Stimulated activated CD4-positive, alpha-beta T cell treated with anti-CD3 and anti-CD28 coated beads, Interleukin-2, amount 100 ng/mL, for 48 hours (primary cell): ENCODE results near the gene RIN1.
"Not testable (repeated sequence)": the region's sequence is repeated elsewhere in the genome, so short reads cannot be mapped to it uniquely, and the experiment has no call there.

Experiments
- DNase-seq, 2 donors: peaks; one replicate each; pipeline ENCODE4 v3.0.0-alpha.2; 2020

RIN1 gene

DNA sequence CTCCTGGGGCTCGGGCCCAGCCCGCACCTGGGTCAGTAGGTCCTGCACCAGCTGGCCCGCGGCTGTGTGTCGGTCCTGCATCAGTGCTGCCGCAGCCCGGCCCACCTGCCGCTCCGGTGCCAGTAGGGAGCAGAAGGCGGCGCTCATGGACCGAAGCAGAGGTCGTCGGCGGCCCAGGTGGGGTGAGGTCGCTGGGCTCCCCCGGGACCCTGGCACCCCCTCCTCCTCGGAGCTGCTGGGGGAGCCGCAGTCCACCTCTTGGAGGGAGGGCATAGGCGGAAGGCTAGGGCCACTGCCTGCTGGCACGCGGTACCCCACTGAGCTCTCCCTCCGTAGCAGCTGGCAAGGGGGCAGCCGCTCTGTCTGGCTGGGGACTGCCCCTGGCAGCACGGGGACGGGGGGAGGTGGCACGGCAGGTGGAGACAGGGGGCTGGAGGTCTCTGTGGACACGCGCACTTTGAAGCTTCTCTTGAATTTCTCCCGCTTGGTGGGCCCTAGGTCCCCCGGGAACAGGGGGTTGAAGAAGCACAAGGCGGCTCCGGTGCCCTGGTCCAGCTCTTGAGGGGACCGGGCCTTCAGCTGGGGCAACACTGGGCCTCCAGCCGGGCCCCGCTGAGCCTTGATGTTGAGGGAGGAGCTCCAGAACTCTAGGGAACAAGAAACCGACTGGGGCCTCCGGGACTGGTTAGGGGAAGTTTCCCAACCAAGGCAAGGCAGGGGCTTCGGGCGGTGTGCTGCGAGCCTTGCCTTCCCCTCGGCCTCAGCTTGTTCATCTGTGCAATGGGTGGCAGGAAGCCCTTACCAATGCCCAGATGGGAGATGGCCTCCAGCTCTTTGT is 1.4 kb downstream of the RIN1 start:
- DNase-seq = no peak

DNA sequence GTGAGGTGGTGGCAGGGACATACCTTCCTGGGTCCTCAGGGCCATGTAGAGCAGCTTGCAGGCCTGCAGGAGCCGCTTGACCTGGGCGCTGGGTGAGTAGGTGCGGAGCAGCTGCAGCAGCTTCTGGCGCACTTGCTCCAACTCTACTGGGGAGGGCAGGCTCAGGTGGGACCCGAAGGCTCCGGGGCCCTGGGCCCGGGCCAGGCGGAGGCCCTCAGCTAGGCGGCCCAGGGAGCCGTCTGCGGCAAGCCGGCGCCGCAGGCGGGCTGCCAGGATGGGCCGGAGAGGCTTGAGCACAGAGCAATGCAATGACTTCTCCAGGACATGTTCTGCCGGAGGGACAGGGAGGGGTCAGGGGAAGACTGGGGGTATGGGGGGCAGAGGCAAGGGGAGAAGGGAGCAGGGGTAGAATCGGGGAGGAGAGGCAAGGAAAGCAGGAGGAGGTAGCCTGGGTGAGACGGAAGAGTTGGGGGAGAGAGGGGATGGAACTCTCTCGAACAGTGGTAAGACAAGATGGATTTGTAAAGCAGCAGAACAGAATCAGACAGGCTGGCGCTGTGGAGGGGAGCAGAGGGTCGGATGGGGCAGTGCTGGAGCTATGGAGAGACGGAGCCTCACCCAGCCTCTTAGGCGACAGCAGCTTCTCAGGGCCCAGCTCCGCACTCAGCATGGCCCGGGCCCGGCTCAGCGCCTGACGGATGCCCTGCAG is 2.2 kb downstream of the RIN1 start:
- no peak for DNase-seq

DNA sequence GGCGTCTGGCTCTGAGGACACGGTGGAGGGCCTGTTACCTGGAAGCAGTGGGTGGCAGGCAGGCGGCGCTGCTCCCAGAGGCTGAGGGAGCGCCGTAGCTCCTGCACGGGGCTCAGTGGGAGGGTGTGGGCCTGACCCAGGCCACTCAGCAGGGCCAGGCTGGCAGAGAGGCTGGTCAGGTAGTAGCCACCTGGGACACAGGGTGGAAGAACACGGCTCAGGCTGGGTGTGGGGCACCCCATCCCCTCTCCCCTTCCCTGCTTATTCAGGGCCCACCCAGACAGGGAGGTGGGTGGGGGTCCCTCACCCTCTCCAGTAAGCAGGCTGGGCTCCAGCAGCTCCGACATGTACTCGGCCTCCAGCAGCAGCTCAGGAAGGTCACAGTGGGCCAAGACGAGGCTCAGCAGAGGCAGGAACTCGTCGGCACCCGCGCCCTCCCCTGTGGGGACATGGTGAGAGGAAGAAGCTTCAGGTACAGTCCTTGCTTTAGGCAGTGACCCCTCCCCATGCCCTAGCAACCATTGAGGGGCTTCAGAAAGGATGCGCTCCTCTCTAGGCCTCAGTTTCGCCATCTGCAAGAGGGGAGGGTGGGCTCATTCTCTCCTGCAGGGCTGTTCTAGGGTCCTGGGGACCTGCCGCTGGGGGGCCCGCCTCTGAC is 2.9 kb downstream of the RIN1 start:
- DNase-seq = no peak

DNA sequence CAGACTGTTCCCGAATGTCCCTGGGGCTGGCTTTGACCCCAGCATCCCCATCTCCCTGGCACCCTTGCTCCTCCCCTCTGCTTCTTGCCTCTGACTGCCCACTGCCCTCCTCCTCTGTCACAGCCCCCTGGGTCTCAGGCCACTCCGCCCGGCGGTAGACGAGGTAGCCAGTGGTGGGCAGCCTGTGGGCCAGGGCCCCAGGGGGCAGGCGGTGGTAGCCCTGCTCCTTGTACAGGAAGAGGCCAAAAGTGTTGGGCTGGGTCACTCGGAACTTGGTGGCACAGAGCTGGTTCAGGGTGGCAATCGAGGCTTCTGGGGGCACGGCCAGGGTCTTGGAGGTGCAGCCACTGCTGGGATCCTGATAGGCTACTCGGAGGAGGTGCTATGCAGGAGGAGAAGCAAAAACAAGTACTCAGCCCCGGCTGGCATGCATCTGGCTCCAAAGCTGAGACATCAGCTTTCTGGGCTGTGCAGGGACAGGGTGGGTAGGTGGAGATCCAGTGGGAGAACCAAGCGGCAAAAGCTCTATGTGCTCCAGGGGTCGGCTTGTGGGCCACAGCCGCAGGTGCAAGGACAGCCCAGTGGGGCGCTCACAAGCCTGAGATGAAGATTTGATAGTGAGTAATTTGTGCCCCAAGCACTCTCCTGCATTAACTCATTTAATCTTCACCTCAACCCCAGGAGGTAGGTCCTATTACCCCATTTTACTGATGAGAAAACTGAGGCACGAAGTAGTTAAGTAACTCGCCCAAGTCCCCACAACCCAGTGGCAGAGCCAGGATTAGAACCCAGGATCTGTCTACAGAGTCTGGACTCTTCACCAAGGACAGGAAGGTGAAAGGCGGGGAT is 3.6 kb downstream of the RIN1 start:
- no peak for DNase-seq

DNA sequence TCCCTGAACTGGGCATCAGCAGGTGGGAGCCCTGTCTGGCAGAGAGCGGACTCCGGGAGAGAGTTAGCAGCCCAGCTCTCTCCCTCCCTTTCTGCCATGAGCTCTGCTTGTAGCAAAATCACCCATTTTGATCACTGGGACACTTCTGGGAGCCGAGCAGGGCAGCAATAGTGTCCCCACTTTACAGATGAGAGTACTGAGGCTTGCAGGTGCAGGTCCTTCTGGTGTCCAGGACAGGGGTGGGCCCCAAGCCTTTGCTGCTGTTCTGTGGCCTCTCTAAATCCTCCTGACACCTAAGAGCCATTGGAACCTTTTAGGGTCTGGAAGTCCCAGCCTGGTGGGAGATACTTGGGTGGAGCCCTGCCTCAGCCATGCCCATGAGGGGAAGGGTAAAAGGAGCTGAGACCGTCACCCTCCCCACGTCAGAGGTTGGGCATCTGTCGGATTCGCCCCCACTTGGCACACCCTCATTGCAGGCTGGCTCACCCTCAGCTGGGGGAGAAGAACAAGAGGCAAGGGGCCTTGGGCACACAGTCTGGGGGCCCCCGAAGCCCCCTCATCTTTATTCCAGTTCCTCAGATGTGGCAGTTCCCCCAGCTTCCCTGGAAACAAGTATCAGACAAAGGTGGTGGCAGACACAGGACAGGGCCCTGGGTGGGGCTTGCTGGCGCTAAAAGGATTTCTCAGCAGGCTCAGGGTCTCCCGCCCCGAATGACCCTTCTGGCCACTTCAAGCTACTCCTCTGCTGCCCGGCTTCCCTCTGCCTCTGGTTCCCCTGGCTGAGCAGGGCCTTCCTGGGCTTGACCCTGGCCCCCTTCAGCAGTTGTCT is 4.5 kb downstream of the RIN1 start:
- no peak for DNase-seq

DNA sequence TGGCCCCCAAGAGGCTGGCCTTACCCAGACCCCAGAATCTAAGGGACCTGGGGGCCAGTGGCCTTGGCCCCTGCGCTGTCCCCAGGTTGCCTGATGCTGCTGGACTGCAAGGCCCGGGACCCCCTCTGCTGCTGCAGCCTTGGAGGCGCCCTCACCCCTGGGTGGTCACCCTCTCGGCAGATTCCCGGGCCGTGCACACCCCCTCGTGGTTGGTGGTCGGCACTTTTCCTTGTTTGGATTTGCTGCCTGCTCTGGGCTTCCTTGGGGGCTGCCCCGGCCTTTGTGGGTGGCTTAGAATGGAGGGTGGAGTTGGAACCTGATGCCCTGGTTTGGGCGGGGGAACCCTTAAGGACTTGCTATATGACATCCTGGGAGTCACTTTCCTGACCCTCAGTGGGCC is 5.3 kb downstream of the RIN1 start:
- DNase-seq = no peak

DNA sequence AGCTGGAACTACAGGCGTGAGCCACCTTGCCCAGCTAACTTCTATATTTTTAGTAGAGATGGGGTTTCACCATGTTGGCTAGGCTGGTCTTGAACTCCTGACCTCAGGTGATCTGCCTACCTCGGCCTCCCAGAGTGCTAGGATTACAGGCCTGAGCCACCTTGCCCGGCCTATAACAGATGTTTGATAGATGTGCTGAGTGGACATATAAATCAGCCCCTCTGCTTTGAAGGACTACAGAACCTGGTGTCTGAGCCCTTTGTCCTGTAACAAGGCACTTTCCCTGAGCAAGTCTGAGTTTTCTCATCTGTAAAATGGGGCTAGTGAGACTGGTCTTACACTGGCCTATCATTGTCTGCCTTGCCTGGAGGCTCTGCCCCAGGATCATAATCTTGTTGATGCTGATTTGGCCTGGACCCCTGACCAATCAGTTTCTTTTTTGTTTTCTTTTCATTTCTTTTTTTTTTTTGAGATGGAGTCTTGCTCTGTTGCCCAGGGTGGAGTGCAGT is 7.0 kb downstream of the RIN1 start:
- DNase-seq = no peak

DNA sequence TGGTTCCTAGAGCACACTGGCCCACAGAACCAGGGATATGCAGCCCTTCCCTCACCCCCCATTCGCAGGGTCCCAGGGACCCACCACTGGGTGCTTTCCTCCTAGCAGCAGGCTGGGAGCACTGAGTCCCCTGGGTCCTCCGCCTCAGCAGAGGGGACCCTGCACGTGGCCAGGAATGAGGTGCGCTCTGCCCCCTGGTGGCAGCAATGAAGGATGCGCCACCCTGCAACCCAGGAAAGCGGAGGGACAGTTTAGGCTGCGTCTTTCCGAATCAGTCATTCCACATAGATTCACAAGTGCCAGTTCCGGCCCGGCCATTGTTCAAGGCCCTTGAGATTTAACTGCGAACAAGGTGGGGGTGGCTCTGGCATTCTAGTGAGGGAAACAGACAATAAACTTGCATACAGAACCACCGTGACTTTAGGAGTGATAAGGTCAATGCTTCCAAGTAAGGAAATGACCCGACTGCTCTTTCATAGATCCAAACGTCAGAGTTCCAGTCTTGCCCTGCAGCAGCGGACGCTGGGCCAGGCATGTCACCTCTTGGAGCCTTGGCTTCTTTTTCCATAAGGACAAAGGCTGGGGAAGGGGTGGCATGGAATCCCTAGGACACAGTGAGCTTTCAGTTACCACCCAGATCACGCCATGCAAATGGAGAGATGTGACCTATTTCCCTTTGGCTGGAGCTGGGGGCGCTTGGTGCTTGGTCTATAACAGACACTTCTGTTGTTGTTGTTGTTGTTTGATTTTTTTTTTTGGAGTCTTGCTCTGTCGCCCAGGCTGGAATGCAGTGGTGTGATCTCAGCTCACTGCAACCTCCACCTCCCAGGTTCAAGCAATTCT is 7.7 kb downstream of the RIN1 start:
- peak; percentile 81 to 87 for DNase-seq

DNA sequence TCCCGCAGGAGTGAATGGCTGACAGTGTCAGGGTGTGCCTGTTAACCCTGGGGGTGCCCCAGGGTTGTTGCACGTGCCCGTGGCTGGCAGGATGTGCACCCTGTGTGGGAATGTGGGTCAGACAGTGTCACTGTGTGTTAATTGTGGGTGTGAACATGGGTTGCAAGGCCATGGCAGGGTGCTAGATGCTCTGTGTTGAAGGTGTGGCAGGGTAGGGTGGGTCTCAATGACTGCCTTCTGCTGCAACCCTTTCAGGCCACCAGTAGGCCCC is 8.3 kb downstream of the RIN1 start:
- DNase-seq = no peak

DNA sequence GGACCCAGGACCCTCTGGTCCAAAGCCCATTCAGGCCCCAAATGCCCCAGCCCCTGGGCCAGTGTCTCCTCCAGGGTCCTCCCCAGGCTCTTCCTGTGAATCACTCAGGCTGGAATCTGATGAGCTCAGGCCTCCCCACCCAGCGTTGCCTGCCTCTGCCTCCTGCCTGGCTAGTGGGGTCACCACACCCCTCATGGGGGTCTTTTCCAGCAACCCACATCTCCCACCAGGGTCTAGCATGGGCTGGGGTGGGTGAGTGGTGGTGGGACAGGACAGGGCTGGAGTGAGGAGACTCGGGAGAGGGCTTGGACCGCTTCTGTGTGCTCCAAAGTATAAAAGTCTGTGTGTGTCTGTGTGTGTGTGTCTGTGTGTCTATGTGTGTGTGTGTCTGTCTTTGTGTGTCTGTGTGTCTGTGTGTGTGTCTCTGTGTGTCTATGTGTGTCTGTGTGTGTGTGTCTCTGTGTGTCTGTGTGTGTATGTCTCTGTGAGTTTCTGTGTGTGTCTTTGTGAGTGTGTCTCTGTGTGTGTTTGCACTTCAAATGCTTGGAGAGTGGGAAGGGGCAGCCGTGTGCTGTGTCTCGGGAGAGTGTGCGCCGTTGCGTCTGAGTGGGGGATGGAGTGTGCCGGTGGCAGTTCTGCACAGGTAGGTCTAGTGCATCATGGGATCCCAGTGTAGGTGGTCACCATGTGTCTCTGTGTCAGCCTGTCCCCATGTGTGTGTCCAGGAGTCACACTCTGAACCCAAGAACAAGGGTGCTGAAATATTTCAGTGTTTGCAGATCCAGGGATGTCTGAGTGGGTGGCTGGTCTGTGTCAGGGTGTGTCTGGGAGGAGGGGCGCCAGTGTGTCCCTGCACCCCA is 8.8 kb downstream of the RIN1 start:
- no peak for DNase-seq

DNA sequence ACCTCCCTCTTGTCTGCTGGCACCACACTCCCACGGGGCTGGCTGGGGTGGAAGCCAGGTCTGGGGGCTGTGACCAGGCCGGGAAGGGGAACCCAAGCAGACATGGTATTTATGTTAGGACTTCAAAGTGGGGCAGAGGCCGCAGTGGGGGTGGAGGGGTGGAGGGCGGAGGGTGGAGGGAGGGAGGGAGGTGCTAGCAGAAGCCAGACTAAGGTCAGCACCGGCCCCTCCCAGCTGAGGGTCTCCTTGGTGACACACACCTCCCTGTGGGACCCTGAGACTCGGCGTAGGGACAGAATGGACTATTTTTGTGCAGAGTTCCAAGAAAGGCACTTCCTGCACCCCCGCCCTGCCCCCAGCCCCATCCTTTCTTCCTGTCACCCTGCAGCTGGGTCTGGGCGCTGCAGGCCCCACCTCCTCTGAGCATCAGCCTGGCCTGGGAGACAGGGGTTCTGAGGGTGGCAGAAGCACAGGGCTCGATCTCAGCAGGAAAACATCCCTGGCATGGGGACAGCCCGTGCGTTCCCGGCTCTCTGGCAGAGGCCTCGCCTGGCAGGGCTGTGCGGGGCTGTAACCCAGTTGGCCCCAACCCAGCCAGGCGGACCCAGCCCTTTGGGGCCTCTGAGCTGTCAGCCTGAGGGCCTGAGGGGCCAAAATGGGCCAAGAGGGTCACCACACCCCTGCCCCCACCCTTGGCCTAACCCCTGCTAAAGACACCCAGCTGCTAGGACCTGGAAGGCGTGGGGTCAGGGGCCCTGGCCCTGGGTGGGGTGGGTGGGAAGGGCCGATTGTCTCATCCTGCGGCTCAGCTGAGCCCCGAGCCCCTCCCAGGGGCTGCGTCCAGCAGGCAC is 9.7 kb downstream of the RIN1 start:
- DNase-seq = no peak

DNA sequence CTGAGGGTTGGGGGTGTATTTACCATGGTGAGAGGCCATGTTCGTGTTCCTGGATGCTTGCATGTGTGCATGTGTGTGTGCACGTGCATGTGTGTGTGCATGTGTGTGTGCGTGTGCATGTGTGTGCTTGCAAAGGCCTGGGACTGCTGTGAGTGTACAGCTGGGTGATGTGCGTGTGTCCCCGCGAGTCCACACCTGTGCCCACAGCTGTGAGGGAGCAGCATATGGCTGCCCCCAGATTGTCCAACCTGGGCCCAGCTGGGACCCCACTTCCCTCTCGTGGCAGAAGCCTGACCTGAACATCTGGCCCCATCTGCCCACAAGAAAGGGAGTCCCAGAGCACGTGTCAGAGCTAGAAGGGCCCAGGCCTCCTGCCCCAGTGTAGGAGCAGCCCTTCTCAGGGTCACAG is 11.0 kb downstream of the RIN1 start:
- DNase-seq = no peak

DNA sequence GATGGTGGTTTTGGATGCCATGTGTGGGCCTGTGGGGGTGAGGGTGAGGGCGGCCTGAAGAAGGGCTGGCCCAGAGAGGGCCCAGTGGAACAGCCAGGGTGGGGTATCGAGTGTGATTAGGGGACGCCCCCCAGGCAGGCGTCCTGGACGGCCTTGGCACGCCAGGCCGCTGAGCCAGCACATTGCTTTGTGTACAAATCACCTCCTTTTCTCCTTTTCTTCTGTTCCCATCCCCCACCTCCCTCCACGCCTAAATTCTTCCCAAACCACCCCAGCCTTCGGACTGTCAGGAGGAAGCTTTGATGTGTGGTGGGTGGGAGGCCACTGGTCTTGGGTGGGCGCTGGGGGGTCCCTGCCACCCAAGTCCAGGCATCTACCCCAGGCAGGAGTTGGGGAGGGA is 11.6 kb downstream of the RIN1 start:
- no peak for DNase-seq

DNA sequence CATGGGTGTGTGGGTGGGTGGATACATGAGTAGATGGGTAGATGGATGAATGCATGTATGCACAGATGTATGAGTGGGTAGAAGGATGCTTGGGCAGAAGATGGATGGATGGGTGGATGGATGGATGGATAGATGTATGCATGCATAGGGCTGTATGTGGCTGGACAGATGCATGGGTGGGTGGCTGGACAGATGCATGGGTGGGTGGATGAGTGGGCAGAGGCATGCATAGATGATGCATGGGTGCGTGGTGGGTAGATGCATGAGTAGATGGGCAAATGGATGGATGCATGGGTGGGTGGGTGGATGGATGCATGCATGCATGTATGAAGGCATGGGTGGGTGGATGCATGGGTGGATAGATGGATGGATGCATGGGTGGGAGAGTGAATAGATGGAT is 12.6 kb downstream of the RIN1 start:
- no peak for DNase-seq

DNA sequence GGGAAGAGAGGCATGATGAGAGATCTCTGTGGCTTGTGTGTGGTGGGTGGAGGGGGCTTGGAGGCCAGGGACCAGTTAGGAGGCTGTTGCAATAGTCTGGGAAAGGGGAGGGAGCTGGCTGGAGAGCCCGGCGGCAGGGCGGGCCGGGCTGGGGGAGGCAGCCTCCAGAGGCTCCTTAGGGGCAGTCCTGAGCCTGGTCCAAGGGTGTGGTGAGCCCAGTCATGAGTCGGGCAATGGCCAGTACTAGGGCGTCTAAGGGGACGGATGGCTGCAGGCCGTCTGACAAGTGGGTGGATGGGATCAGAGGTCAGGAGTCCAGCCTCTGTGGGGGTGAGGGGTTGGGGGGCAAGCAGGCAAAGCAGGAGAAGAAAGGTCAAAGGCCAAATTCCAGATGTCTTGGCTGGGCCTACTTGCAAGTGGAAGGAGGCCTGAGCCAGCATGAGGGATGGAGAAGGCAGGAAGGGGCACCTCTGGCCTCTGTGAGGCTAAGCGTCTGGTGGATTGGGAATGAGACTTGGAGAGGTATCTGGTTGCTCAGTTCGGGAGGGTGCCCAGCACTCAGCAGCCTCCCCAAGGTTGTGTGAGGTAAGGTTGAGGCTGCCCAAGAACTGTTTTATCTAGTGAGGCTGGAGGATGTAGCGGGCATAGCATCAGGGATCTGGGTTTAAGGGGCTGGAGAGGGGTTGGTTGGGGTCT is 13.4 kb downstream of the RIN1 start:
- no peak for DNase-seq

DNA sequence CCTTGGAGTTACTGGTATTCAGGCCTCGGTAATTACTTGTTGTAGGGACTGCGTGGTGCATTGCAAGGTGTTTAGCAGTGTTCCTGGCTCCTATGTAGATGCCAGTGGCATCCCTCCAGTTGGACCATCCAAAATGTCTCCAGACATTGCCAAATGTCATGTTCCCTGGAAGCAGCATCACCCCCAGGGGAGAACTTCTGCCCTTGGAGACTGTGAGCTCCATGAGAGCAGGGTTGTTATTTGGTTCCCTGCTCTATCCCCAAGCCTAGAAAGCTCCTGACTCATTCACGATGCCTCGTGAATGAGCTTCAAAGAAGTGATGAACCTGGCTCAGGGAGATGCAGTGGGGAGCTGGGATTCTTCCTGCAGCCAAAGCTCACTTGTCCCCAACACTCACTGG is 14.6 kb downstream of the RIN1 start:
- DNase-seq = no peak

DNA sequence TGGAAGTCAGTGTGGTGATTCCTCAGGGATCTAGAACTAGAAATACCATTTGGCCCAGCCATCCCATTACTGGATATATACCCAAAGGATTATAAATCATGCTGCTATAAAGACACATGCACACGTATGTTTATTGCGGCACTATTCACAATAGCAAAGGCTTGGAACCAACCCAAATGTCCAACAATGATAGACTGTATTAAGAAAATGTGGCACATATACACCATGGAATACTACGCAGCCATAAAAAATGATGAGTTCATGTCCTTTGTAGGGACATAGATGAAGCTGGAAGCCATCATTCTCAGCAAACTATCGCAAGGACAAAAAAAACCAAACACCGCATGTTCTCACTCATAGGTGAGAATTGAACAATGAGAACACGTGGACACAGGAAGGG is 15.5 kb downstream of the RIN1 start:
- not testable (repeated sequence) for DNase-seq

DNA sequence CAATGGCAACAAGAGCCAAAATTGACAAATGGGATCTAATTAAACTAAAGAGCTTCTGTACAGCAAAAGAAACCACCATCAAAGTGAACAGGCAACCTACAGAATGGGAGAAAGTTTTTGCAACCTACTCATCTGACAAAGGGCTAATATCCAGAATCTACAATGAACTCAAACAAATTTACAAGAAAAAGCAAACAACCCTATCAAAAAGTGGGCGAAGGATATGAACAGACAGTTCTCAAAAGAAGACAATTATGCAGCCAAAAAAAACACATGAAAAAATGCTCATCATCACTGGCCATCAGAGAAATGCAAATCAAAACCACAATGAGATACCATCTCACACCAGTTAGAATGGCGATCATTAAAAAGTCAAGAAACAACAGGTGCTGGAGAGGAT is 15.9 kb downstream of the RIN1 start:
- DNase-seq = not testable (repeated sequence)

DNA sequence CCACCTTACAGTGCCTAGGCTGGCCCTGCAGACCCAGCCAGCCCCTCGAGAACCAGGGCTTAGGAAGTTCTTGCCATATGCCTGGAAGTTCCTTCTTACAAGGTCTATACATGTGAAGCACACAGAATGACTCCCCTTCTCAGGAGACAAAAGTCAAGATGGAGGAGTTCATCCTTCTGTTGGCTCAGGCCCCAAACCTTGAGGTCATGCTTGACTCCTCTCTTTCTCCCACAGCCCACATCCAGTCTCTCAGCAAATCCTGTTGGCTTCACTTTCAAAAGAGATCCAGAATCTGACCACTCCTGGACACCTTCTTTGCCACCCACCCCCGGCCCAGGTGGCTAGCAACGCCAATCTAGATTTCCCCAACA is 17.6 kb downstream of the RIN1 start:
- no peak for DNase-seq
